IPS DF 19.7 (cell line): ENCODE data around the gene FAHD1.
A peak's percentile ranks its signal among the peaks of the same experiment; 100 is the strongest.

Source experiments
- DNase-seq: peaks from one replicate; pipeline ENCODE4 v3.0.0-alpha.2; 2013; ENCODE audit warnings: low read depth, low spot score

Gene FAHD1

DNA sequence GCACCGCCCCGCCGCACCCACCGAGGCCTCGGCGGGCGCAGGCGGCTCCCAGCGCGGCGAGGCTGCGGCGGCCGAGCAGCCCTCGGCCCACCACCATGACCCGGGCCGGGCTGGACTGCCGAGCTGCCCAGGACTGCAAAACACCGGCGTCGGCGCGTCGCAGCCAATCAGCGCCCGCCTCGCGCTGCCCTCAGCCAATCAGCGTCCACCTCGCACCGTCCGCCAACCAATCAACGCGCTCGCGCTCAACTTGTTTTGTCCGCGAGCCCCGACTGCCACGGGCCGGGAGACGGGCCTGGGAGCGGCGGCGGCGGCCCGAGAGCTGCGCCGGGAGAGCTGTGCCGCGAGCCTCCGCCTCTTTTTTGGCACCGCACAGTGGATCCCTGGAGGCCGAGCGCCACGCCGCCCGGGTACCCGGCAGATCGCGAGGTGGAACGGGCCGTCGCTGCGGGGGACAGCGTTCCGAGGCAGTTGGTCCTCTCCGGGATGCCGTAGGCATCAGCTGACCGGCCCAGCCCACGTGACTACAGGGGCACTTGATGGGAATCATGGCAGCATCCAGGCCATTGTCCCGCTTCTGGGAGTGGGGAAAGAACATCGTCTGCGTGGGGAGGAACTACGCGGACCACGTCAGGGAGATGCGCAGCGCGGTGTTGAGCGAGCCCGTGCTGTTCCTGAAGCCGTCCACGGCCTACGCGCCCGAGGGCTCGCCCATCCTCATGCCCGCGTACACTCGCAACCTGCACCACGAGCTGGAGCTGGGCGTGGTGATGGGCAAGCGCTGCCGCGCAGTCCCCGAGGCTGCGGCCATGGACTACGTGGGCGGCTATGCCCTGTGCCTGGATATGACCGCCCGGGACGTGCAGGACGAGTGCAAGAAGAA lies at the start of gene FAHD1, which contains the start of gene HAGH:
TSS of gene FAHD1 (plus strand) at position 516 of the 883 bp plus-strand sequence. CDS start at position 549, 33 bp downstream.
TSS of gene HAGH (minus strand) at position 135 of the 883 bp plus-strand sequence. CDS start at position 97, 38 bp downstream.
- no peak for DNase-seq

- no peak for DNase-seq
Measured at GRCh38 chr16:1777375-1778199, 49.4 kb upstream of the FAHD1 start.

DNA sequence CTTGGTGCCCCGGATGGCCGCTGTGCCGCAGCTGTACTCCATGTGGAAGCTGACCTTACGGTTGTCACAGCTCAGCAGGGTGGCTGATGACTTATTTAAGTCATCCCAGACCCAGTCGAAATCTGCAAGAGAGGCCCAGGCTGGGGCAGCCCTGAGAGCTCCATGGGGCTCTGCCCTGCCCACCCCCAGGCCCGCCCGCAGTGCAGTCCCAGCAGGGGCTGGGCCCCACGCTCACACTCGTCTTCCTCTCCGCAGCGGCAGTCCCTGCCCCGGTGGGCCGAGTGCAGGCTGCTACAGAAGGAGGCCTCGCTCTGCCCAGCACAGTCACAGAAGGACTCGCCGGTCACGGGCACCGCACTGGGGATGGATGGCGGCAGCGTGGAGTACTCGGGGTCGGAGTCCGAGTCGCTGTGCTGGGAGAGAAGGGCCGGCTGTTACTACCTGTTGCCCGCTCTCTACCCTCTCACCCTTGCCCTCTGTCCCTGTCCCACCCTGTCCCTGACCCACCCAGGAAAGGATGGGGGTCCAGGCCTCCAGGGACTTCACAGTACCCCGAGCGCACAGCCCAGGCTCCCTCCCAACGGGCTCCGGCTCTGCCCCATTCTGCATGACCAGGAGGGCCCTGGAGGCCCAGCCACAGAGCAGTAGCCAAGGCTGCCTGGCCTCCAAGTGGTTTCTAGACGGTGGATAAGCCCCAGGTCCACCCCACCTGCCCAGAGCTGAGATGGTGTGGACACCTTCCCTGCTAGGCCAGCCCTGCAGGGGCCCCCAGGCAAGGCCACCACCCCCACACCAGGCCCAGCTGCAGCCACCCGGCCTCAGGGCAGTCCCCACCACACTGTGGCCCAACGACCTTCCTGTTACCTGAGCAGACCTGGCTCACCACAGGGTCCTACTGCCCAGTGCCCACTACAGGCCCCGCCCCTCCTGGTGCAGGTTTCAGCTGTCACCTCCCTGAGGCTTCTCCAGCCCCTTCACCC lies 48.5 kb upstream of the FAHD1 start:
- no peak for DNase-seq

- no peak for DNase-seq
Measured at GRCh38 chr16:1779234-1779701, 47.7 kb upstream of the FAHD1 start.

DNA sequence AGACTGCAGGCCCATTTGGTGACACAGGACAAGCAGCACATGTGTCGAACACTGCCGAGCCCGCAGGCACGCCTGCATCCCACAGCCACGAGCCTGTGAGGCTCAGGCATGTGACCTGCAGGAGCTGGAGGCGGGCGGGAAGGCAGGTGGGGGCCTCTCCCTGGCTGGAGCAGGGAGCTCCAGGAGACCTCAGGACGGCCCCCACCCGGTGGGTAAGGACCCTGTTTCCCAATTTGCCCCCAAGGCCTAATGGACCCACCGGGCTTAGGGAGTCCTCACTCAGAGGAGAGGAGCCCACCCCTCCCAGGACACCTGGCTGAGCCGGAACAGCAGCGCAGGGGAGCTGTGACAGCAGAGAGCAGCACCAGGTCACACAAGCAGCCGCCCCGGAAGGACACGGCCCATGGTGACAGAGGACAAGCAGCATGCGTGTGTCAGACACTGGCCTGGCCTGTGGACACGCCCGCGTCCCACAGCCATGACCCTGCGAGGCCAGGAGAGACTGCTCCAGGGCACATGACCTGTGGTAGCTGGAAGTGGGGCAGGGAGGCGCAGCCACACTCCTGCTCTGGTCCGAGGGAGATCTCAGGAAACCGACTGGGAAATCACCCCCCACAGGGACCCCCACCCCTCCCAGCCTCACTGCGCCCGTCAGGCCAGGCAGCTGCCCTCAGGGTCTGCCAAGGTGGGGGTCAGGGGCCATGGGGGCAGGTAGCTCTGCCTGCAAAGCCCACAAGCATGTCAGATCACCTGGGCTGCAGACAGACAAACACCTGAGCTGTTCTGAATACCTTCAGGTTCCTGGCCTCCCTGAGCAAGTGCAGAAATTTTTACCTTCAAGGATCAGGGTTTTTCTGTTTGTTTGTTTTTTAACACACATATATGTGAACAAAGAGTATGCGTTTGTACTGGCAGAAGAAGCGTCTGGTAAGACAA lies 47.0 kb upstream of the FAHD1 start:
- DNase-seq: no peak

- no peak for DNase-seq
Measured at GRCh38 chr16:1780677-1781072, 46.3 kb upstream of the FAHD1 start.

DNA sequence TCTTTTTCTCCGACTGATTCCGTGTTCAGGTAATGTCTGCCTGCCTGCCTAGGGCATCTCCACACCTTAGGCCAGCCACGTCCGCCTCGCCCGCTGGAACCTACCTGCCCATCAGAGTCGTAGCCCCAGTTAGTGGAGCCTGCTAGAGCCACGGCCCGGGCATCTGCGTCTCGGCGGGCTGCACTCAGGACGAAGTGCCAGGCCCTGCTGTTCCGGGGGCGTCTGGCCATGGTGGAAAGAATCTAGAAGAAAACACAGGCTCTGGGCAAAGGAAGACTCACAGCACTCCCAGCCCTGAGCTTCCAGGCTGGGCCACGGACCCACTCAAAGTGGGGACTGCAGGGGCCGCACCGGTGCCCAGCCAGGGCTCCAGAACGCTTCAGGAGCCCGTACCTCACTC lies 45.8 kb upstream of the FAHD1 start:
- no peak for DNase-seq

DNA sequence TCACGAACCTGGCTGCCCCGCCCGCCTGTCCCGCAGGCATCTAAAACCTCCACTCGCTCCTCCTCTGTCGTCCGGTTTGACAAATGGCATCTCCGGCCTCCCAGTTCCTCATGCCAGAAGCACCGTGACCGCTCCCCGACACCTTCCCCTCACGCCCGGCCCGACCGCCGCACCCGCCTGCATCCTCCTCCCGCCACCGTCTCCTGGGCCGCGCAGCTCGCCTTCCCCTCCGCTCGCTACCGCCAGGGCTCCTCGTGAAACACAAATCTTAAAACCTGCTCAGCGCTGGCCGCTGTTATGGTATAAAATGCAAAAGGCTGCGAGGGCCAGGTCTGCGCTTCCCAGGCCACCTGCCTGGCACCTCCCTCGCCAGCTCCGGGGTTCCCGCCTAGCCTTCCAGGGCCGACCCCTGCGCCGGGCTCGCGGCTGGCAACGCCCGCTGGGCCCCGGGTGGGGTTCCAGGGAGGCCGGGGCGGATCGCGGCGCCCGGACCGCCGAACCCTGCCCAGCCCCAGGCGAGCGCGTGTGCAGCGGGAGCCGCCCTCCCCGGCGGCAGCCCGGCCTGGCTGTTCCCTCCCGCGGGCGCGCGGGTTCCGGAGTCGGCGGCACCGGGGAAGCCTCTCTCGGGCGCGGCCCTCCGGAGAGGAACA lies 45.1 kb upstream of the FAHD1 start:
- no peak for DNase-seq

GRCh38 chr16:1782408-1783264 lies 44.4 kb upstream of the FAHD1 start, which contains the start of the genes NUBP2 and SPSB3:
Gene NUBP2 (plus strand): TSS chr16:1782960. CDS start chr16:1783021, 61 bp downstream.
Gene SPSB3 (minus strand): TSS chr16:1782571. CDS start chr16:1781483, 1,088 bp downstream.
- DNase-seq: peak; percentile 99

GRCh38 chr16:1784977-1785845 lies 41.8 kb upstream of the FAHD1 start:
- DNase-seq: no peak

DNA sequence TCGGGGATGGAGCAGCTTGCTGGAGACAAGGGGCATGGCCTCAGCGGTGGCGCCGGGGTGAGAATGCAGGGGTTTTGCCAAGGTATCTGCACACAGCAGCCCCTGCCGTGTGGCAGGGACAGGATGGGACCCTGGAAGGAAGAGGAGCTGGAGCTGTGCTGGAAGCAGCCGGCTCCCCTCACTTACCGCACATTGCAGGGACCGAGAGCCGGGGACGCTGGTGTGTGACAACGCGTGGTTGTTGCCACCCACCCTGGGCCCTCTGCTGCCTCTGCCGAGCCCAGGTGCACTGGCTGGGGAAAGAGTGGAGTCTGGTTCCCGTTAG lies 41.2 kb upstream of the FAHD1 start:
- DNase-seq: no peak

GRCh38 chr16:1786242-1787055 lies 40.6 kb upstream of the FAHD1 start:
- DNase-seq: no peak

- no peak for DNase-seq
Measured at GRCh38 chr16:1787056-1787321, 40.0 kb upstream of the FAHD1 start.

DNA sequence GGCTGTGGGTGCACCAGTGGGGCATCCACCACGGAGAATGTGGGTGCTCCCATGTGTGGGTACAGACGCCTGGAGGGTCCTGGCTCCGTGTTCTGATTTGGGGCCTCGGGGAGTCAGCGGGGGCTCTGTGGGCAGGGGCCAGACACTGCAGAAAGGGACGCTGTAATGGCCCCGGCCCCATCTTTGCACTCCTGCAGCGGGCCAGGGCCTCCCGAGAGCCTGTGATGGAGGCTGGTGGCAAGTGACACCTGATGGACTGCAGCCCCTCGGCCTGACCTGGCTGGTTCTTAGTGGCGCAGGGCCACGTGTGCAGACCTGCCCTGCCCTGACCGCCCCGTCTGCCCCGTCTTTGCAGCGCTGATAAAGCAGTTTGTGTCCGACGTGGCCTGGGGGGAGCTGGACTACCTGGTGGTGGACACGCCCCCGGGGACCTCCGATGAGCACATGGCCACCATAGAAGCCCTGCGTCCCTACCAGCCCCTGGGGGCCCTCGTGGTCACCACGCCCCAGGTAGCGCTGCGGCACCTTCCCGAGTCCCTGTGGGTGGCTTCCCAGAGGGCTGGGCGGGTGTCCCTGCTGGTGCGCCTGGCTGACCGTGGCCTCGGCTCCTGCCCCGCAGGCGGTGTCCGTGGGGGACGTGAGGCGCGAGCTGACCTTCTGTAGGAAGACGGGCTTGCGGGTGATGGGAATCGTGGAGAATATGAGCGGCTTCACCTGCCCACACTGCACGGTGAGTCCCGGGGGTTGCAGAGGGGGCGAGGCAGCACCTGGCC lies 39.5 kb upstream of the FAHD1 start:
- DNase-seq: no peak

GRCh38 chr16:1788095-1788707 lies 38.8 kb upstream of the FAHD1 start:
- DNase-seq: no peak

DNA sequence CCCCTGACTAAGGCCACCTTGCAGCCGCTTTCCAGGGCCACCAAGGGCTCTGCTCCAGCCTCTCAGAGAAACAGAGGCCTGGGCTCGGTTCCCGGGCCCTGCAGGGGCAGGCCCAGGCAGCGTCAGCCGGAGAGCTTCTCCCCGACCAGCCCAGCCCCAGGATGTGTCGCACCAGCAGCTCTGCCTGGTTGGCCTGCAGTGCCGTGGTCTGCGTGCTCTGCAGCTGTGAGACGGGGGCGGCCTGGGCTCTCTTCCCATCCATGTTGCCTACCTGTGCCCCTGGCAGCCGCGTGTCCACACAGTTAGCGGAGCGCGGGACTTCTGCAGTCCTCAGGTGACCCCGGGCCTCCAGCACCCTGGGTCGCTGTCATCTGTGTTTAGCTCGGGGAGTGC lies 38.3 kb upstream of the FAHD1 start:
- DNase-seq: no peak
